ENCODE measurements around the gene ACADM. TPM values are rescaled to one million over a fixed set of nuclear protein-coding genes. Genes with fewer than 3 reads are reported as not detected.

The ACADM gene
- total RNA-seq, 3 donors from 2014 or later = 59.3 to 79.5 (median 78.6) TPM

GRCh38 chr1:75791022-75791421 lies 66.5 kb downstream of the ACADM start:
- H3K4me3 ChIP-seq = no peak overlapping the region
- no peaks in the 10 kb centered on the region for H3K9me3 ChIP-seq
- H3K36me3 ChIP-seq (ENCODE audit: low read depth) = peaks cover 1% of the 10 kb centered on the region
- ATAC-seq = peak; percentile 69
- no peak for DNase-seq
- TF ChIP-seq CTCF (IDR thresholded peaks at IDR 0.05) = no peak
- H3K4me1 ChIP-seq (ENCODE audit: low read depth) = peaks cover 40% of the 10 kb centered on the region
- intact Hi-C loops (cut with DNase I, micrococcal nuclease) = no loop called here

GRCh38 chr1:75792091-75792490 lies 67.6 kb downstream of the ACADM start:
- Histone ChIP-seq H3K4me3 (no peak overlapping the region), H3K36me3 (ENCODE audit: low read depth) (peaks cover 5% of the 10 kb centered on the region), H3K4me1 (ENCODE audit: low read depth) (peaks cover 40% of the 10 kb centered on the region), H3K9me3 (no peaks in the 10 kb centered on the region)
- ATAC-seq = no peak
- intact Hi-C loops (cut with DNase I, micrococcal nuclease) = no loop called here
- no peak for TF ChIP-seq CTCF (IDR thresholded peaks at IDR 0.05)
- no peak for DNase-seq

GRCh38 chr1:75794382-75794781 lies 69.9 kb downstream of the ACADM start:
- TF ChIP-seq CTCF (IDR thresholded peaks at IDR 0.05) = no peak
- intact Hi-C loops (cut with DNase I, micrococcal nuclease) = no loop called here
- Histone ChIP-seq H3K36me3 (ENCODE audit: low read depth) (peaks cover 5% of the 10 kb centered on the region), H3K4me1 (ENCODE audit: low read depth) (peaks cover 21% of the 10 kb centered on the region), H3K4me3 (no peak overlapping the region), H3K9me3 (no peaks in the 10 kb centered on the region)
- DNase-seq = no peak
- no peak for ATAC-seq

- H3K4me1 ChIP-seq (ENCODE audit: low read depth) = peaks cover 9% of the 10 kb centered on the region
- H3K36me3 ChIP-seq (ENCODE audit: low read depth) = peaks cover 5% of the 10 kb centered on the region
- intact Hi-C loops (cut with DNase I, micrococcal nuclease) = no loop called here
- TF ChIP-seq CTCF (IDR thresholded peaks at IDR 0.05) = no peak
- ATAC-seq = no peak
- H3K4me3 ChIP-seq = no peak overlapping the region
- no peaks in the 10 kb centered on the region for H3K9me3 ChIP-seq
- no peak for DNase-seq
Observed at GRCh38 chr1:75795703-75796193, 71.2 kb downstream of the ACADM start.

GRCh38 chr1:75796376-75797272 lies 72.1 kb downstream of the ACADM start, which contains the start of gene MSH4:
Gene MSH4 (plus strand): TSS chr1:75796882. CDS start chr1:75796986, 104 bp downstream.
- peak; percentile 48 for ATAC-seq
- Histone ChIP-seq H3K36me3 (ENCODE audit: low read depth) (peaks cover 5% of the 10 kb centered on the region), H3K9me3 (no peaks in the 10 kb centered on the region), H3K4me3 (no peak within 1 kb of the TSS), H3K4me1 (ENCODE audit: low read depth) (peaks cover under 1% of the 10 kb centered on the region)
- peak in 1 of 3 donors; percentile 55 for DNase-seq
- intact Hi-C loops (cut with DNase I, micrococcal nuclease) = no loop called here
- no peak for TF ChIP-seq CTCF (IDR thresholded peaks at IDR 0.05)

All from mucosa of descending colon (tissue), 3 donors.